Activated CD4-positive, alpha-beta T cell treated with anti-CD3 and anti-CD28 coated beads for 36 hours (primary cell): ENCODE measurements around the gene CACNA1D. TPM values are rescaled to one million over a fixed set of nuclear protein-coding genes. Genes with fewer than 3 reads are reported as not detected.

Experiments used
- ATAC-seq: fragments of 200-7000 bp; cut with Tn5 transposase; one replicate; pipeline ENCODE4 v1.10.0; 2021; ENCODE audit warnings: mild to moderate bottlenecking, moderate library complexity
- CTCF ChIA-PET: fragments of 350-600 bp; sonication (Branson Sonifier 250); formaldehyde crosslinking; loops from one replicate; lab custom pipeline; 2021; ENCODE audit warnings: antibody characterized with exemption; lab: Charles Lee
- POLR2A ChIA-PET: fragments of 350-600 bp; sonication (Branson Sonifier 250); formaldehyde crosslinking; loops from one replicate; lab custom pipeline; 2021; ENCODE audit warnings: antibody characterized with exemption, inconsistent platforms; lab: Charles Lee
- DNase-seq: peaks from one replicate; pipeline ENCODE4 v3.0.0-alpha.2; 2020
- H3K27ac Mint-ChIP-seq: one replicate; pipeline ENCODE4 v1.8.0; 2021; ENCODE audit warnings: mixed read lengths
- H3K27me3 Mint-ChIP-seq: one replicate; pipeline ENCODE4 v1.8.0; 2021; ENCODE audit warnings: mixed read lengths
- H3K36me3 Mint-ChIP-seq: one replicate; pipeline ENCODE4 v1.8.0; 2021; ENCODE audit warnings: low read depth, mixed read lengths
- H3K4me1 Mint-ChIP-seq: one replicate; pipeline ENCODE4 v1.8.0; 2021; ENCODE audit warnings: mixed read lengths
- H3K4me3 Mint-ChIP-seq: one replicate; pipeline ENCODE4 v1.8.0; 2021; ENCODE audit warnings: mild to moderate bottlenecking, moderate library complexity, mixed read lengths
- H3K9me3 Mint-ChIP-seq: one replicate; pipeline ENCODE4 v1.8.0; 2021; ENCODE audit warnings: low read depth, mixed read lengths
- intact Hi-C, 2 experiments: fragments of 100-400 bp; cut with DNase I in 1 of 2; cut with micrococcal nuclease in 1 of 2; formaldehyde crosslinking; loops; one replicate each; pipeline versions ENCODE4 v1.14.2 to v1.15.1; 2022 to 2024; cut with DNase I, micrococcal nuclease
- total RNA-seq, 2 experiments: library from RNA; stranded (reverse); gene quantifications; one replicate each; pipeline ENCODE4 v1.2.3, GENCODE V29; 2021

CACNA1D gene
- total RNA-seq, 2 experiments from 2014 or later = 0.21 to 0.33 TPM

DNA sequence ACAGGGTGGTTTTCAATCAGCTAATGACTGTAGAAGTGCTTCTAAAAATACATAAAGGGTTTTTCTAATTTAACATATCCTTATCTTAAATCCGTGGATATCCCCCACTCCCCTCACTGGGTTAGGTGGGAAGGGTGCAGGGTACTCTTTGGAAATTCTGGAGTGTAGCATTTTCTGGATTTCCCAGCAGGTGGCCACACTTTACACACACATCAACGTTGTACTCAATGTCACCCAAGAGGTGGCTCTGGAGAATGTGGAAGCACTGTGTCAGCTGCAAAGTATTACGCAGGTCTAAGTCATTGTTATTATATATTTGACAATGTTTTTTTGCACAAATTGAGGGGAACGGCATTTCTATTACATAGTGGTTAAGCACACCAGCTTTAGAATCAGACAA lies 183.0 kb downstream of the CACNA1D start:
- intact Hi-C loops = no loop called here
- CTCF ChIA-PET = interaction anchor here (1.1 kb wide), 1 partner anchor 19 kb away, joined by 4 read pairs; no protein-coding TSS in a partner anchor

DNA sequence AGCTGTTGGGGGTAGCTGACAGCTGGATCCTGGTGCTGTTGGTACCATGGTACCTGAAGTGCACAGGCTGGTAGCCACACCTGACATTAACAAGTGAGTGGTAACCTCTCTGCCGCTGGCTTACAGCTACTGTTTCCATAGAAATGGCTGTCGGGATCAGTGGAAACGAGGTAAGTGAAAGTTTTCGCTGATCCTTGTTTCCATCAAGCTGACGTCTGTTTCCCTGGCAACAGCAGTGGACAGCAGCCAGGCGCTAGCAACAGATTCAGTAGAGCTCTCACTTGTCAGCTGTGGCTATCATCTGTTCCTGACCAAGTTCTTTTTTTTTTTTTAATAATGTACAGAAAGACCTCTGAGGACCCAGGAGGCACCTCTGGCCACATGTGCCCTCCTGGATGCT lies 185.6 kb downstream of the CACNA1D start:
- H3K4me1 Mint-ChIP-seq = no peaks in the 10 kb centered on the region
- intact Hi-C loops = no loop called here
- DNase-seq (no peak), ATAC-seq (no peak)
- ChIA-PET POLR2A (no interaction called here), CTCF (interaction anchor here (0.6 kb wide), 1 partner anchor 569 kb away, joined by 5 read pairs; no protein-coding TSS in a partner anchor)
- no peak overlapping the region for H3K27ac Mint-ChIP-seq
- no peaks in the 10 kb centered on the region for H3K36me3 Mint-ChIP-seq
- H3K4me3 Mint-ChIP-seq = no peak overlapping the region
- H3K27me3 Mint-ChIP-seq = peaks cover 22% of the 10 kb centered on the region
- H3K9me3 Mint-ChIP-seq = no peaks in the 10 kb centered on the region

More for the DNA sequence above, 183.0 kb downstream of the CACNA1D start:
- DNase-seq (no peak), ATAC-seq (no peak)
- Mint-ChIP-seq H3K27me3 (peaks cover 16% of the 10 kb centered on the region), H3K9me3 (no peaks in the 10 kb centered on the region), H3K4me3 (no peak overlapping the region), H3K36me3 (no peaks in the 10 kb centered on the region), H3K27ac (no peak overlapping the region), H3K4me1 (no peaks in the 10 kb centered on the region)
- POLR2A ChIA-PET = no interaction called here

GRCh38 chr3:53682807-53683206 lies 188.4 kb downstream of the CACNA1D start:
- ChIA-PET POLR2A (no interaction called here), CTCF (no interaction called here)
- intact Hi-C loops = no loop called here
- no peak overlapping the region for H3K27ac Mint-ChIP-seq
- no peaks in the 10 kb centered on the region for H3K9me3 Mint-ChIP-seq
- H3K36me3 Mint-ChIP-seq = no peaks in the 10 kb centered on the region
- H3K4me1 Mint-ChIP-seq = no peaks in the 10 kb centered on the region
- peaks cover 19% of the 10 kb centered on the region for H3K27me3 Mint-ChIP-seq
- DNase-seq = no peak
- no peak overlapping the region for H3K4me3 Mint-ChIP-seq
- ATAC-seq = no peak

DNA sequence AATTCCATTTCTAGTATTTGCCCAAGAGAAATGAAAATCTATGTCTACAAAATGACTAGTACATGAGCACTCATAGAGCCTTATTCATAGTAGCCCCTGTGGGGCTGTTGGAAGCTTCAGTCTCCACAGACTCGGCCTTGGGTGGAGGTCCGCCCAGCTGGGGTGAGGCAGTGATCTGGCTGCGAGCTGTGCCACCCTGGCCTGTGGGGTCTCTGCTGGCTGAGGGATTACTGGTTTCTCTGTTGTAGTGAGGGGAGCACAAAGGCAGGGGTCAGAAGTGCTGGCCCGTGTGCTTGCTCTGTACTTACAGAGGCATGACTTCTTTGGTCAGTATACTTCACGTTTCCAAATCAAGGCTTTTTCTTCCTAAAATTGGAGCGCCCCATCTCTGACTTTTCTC lies 193.7 kb downstream of the CACNA1D start:
- Mint-ChIP-seq H3K27me3 (peaks cover 4% of the 10 kb centered on the region), H3K4me3 (no peak overlapping the region), H3K36me3 (no peaks in the 10 kb centered on the region), H3K27ac (no peak overlapping the region), H3K4me1 (no peaks in the 10 kb centered on the region), H3K9me3 (no peaks in the 10 kb centered on the region)
- ATAC-seq = no peak
- intact Hi-C loops = no loop called here
- POLR2A ChIA-PET = no interaction called here
- CTCF ChIA-PET = interaction anchor here (0.6 kb wide), 1 partner anchor 203 kb away, joined by 4 read pairs; no protein-coding TSS in a partner anchor
- no peak for DNase-seq

GRCh38 chr3:53688989-53689388 lies 194.6 kb downstream of the CACNA1D start:
- DNase-seq (no peak), ATAC-seq (no peak)
- intact Hi-C loops = no loop called here
- Mint-ChIP-seq H3K4me3 (no peak overlapping the region), H3K9me3 (no peaks in the 10 kb centered on the region), H3K27ac (no peak overlapping the region), H3K27me3 (peaks cover 4% of the 10 kb centered on the region), H3K36me3 (no peaks in the 10 kb centered on the region), H3K4me1 (no peaks in the 10 kb centered on the region)
- ChIA-PET POLR2A (no interaction called here), CTCF (interaction anchor here (0.6 kb wide), 1 partner anchor 204 kb away, joined by 4 read pairs; no protein-coding TSS in a partner anchor)

- peaks cover 3% of the 10 kb centered on the region for H3K27me3 Mint-ChIP-seq
- ATAC-seq (no peak), DNase-seq (no peak)
- intact Hi-C loops = no loop called here
- ChIA-PET CTCF (no interaction called here), POLR2A (no interaction called here)
- no peaks in the 10 kb centered on the region for H3K4me1 Mint-ChIP-seq
- no peak overlapping the region for H3K4me3 Mint-ChIP-seq
- H3K9me3 Mint-ChIP-seq = no peaks in the 10 kb centered on the region
- no peaks in the 10 kb centered on the region for H3K36me3 Mint-ChIP-seq
- no peak overlapping the region for H3K27ac Mint-ChIP-seq
Observed at GRCh38 chr3:53689681-53690080, 195.3 kb downstream of the CACNA1D start.

- H3K4me3 Mint-ChIP-seq = no peak overlapping the region
- CTCF ChIA-PET = no interaction called here
- POLR2A ChIA-PET = no interaction called here
- H3K27me3 Mint-ChIP-seq = peaks cover 2% of the 10 kb centered on the region
- no peak for ATAC-seq
- H3K36me3 Mint-ChIP-seq = no peaks in the 10 kb centered on the region
- intact Hi-C loops = no loop called here
- no peaks in the 10 kb centered on the region for H3K4me1 Mint-ChIP-seq
- no peaks in the 10 kb centered on the region for H3K9me3 Mint-ChIP-seq
- H3K27ac Mint-ChIP-seq = no peak overlapping the region
- DNase-seq = no peak
Observed at GRCh38 chr3:53690521-53690920, 196.1 kb downstream of the CACNA1D start.

GRCh38 chr3:53691349-53691748 lies 196.9 kb downstream of the CACNA1D start:
- ATAC-seq (no peak), DNase-seq (no peak)
- Mint-ChIP-seq H3K4me3 (no peak overlapping the region), H3K27me3 (peaks cover 3% of the 10 kb centered on the region), H3K27ac (no peak overlapping the region), H3K36me3 (no peaks in the 10 kb centered on the region), H3K9me3 (no peaks in the 10 kb centered on the region), H3K4me1 (no peaks in the 10 kb centered on the region)
- intact Hi-C loops = no loop called here
- ChIA-PET CTCF (no interaction called here), POLR2A (no interaction called here)

DNA sequence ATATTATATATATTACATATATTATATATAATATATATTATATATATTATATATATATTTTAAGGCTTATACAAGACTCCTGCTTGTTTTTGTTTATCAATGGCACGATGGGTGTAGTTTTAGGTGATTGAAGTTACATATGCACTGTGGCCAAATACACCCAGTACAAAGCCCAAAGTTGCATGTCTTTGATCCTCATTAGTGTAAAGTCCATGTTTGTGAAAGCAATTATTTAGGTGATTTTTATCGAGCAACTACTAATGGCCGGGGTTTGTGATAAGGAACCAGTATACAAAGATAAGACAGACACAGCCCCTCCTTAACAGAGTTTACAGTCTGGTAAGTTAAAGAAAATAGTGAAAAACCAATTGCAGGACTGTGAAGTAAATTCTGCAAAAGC lies 197.5 kb downstream of the CACNA1D start:
- intact Hi-C loops = no loop called here
- ChIA-PET POLR2A (no interaction called here), CTCF (no interaction called here)
- no peaks in the 10 kb centered on the region for H3K9me3 Mint-ChIP-seq
- H3K27me3 Mint-ChIP-seq = peaks cover 6% of the 10 kb centered on the region
- DNase-seq = no peak
- no peak overlapping the region for H3K4me3 Mint-ChIP-seq
- ATAC-seq = no peak
- H3K27ac Mint-ChIP-seq = no peak overlapping the region
- no peaks in the 10 kb centered on the region for H3K36me3 Mint-ChIP-seq
- no peaks in the 10 kb centered on the region for H3K4me1 Mint-ChIP-seq

DNA sequence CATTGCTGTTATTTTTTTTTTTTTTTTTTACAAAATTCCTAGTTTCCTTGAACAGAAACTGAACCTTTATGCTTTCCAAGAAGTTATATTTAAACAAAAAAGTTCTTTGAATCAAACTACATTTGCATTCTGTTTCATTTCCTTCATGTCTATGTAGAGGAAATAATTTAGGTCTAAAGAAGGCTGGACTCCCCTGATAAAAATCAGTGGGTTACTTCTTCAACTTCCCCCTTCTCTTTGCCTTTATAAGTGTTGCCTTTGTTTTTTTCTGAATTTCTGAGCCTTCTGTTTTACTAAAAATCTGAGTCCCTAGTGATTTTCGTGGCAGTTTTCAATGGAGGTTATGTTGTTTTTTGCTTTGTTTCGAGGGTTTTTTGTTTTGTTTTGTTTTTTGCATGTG lies 199.0 kb downstream of the CACNA1D start:
- H3K27me3 Mint-ChIP-seq = peaks cover 6% of the 10 kb centered on the region
- DNase-seq (no peak), ATAC-seq (no peak)
- no peaks in the 10 kb centered on the region for H3K9me3 Mint-ChIP-seq
- no peak overlapping the region for H3K27ac Mint-ChIP-seq
- H3K4me1 Mint-ChIP-seq = no peaks in the 10 kb centered on the region
- ChIA-PET POLR2A (no interaction called here), CTCF (no interaction called here)
- intact Hi-C loops = no loop called here
- H3K4me3 Mint-ChIP-seq = no peak overlapping the region
- no peaks in the 10 kb centered on the region for H3K36me3 Mint-ChIP-seq

DNA sequence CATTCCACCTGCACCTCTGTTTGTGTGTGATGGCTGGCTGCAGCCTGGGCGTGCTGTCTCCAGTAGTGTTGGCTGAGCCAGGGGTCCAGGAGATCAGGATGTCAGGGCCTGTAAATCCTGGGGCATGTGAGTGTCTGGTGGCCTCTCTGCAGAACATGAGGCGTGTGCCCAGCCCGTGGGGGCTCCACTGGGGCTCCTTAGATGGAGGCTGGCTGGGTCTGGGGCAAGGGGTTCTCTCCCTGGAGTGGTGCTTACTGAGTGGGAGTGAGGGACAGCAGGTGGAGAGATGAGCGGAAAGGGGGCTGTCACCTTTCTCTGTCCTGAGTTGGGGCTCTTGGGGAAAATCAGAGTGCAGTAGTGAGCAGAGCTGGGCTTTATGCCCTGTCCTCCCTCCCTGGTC lies 199.6 kb downstream of the CACNA1D start:
- ATAC-seq (no peak), DNase-seq (no peak)
- CTCF ChIA-PET = no interaction called here
- no peaks in the 10 kb centered on the region for H3K4me1 Mint-ChIP-seq
- intact Hi-C loops = no loop called here
- H3K27ac Mint-ChIP-seq = no peak overlapping the region
- H3K36me3 Mint-ChIP-seq = no peaks in the 10 kb centered on the region
- H3K9me3 Mint-ChIP-seq = no peaks in the 10 kb centered on the region
- POLR2A ChIA-PET = no interaction called here
- H3K4me3 Mint-ChIP-seq = no peak overlapping the region
- H3K27me3 Mint-ChIP-seq = peaks cover 4% of the 10 kb centered on the region

DNA sequence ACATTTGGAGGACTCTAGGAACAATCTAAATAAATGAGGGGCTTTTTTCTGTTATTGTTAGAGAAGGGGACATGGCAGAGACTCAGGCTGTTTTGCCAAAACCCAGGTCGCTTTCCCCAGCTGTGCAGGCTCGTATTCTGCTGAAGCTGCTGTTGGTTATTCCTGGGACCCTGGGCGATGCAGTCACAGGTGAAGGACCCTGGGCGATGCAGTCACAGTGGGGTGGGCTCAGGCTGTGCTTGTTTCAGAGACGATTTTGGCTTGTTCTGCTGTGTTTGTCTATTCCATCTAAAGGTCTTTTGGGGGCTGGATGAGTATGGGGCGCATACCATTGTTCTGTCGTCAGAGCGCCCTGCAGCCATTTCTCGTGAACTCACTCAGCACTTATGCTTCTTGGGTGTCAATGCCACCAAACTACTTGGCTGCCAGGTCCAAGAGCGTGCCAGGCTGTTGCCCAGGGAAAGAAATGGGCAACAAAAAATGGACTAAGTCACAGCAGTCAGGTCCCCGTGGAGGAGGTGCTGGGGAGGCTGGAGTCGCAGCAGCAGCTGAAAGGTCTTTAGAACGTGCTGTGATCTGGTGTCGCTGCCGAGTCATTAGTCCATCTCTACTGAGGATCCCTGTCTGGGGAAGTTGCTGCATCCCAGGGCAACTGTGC lies 200.4 kb downstream of the CACNA1D start:
- POLR2A ChIA-PET = no interaction called here
- Mint-ChIP-seq H3K9me3 (no peaks in the 10 kb centered on the region), H3K4me1 (no peaks in the 10 kb centered on the region), H3K27ac (no peak overlapping the region), H3K36me3 (no peaks in the 10 kb centered on the region), H3K27me3 (peaks cover 3% of the 10 kb centered on the region), H3K4me3 (no peak overlapping the region)
- CTCF ChIA-PET = no interaction called here
- no peak for ATAC-seq
- no peak for DNase-seq
- intact Hi-C loops = no loop called here
